Stimulated activated CD8-positive, alpha-beta memory T cell treated with anti-CD3 and anti-CD28 coated beads, Interleukin-4, amount 100 ng/mL, for 48 hours (primary cell): Measurements from ENCODE around the gene ACSS2.

Experiments
- DNase-seq: peaks from one replicate; pipeline ENCODE4 v3.0.0-alpha.2; 2020

The ACSS2 gene

GRCh38 chr20:34951252-34951651 is 74.8 kb downstream of the ACSS2 start:
- no peak for DNase-seq

GRCh38 chr20:34951652-34952051 is 75.2 kb downstream of the ACSS2 start:
- DNase-seq: no peak

DNA sequence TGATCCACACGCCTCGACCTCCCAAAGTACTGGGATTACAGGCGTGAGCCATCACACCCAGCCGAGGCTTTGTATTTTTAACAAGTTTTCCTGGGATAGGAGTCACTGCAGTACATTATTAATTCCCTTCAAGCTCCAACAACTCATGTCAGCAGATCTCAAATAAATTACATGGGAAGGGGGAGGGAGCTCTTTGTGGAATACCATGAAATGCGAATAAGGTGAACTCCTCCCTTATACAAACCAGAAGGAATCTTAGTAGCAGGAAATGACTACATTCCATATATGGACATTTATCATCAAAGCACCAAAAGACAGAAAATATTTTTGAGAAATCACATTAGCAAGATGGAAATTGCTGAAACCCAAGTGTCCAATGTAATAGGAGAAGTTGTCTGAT is 76.3 kb downstream of the ACSS2 start:
- DNase-seq: no peak

GRCh38 chr20:34953960-34954359 is 77.5 kb downstream of the ACSS2 start:
- no peak for DNase-seq

- DNase-seq: peak; percentile 32
These were observed 78.5 kb downstream of the ACSS2 start for GRCh38 chr20:34954904-34955230.

- peak; percentile 100 for DNase-seq
These were observed 79.0 kb downstream of the ACSS2 start, which contains the start of the genes GSS and MYH7B for GRCh38 chr20:34955231-34956040. TSS of gene GSS (minus strand) at chr20:34955806. CDS start at chr20:34951852, 3,954 bp downstream. TSS of gene MYH7B (plus strand) at chr20:34955868. CDS start at chr20:34978006, 22,138 bp downstream.

DNA sequence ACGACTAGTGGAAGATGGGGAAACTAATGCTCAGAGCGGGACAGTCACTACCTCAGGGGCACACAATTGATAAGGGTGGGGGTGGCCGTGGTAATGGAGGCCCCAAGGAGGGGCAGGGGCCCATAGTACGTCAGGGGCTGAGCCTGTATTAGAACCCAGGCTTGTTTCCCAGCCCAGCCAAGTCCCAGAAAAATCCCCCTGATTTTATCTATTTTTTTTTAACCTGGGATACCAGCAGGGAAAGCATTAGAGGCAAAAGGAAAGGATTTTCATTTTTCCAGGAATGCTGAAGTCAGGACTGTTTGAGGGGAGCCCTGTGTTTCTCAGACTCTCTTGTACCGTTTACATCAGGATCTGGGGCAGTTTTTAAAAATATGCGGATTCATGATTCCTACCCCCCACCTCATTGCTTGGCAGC is 79.6 kb downstream of the ACSS2 start:
- no peak for DNase-seq

DNA sequence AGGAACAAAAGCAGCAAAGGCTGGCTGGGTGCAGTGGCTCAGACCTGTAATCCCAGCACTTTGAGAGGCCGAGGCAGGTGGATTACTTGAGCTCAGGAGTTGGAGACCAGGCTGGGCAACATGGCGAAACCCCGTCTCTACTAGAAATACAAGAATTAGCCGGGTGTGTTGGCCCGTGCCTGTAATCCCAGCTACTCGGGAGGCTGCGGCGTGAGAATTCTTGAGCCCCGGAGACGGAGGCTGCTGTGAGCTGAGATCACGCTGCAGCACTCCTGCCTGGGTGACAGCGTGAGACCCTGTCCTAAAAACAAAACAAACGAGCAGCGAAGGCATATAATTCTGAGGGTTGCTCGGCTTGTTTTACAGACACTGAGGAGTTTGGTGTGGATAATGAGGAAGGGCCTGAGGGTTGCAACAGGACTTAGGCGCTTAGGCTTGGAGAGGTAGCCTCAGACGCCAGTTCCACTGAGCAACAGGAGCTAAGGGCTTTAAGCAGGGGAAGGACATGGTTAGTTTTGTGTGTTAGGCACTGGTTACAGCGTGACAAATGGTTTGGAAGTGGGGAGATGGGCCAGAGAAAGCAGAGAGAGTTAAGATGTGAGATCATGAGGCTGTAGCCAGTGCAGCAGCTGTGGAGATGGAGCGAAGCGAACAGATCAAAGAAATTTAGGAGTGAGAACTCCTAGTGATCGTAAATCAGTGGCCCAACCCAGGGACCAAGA is 80.5 kb downstream of the ACSS2 start:
- no peak for DNase-seq

DNA sequence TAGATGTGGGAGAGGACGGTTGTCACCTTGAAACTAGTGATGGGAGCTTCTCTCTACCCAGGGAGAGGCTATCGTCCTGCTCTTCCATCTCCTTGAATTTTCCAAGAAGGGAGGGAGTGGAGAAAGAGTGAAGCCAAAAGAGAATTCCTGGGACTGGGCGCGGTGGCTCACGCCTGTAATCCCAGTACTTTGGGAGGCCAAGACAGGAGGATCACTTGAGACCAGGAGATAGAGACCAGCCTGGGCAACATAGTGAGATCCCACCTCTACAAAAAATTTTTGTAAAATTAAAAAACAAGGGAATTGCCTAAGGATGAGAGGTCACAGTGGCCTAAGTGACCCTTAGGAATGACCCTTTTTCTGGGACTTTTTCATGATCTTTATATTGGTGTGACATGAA is 88.1 kb downstream of the ACSS2 start:
- no peak for DNase-seq

- DNase-seq: no peak
These were observed 88.6 kb downstream of the ACSS2 start for GRCh38 chr20:34965051-34965450.

DNA sequence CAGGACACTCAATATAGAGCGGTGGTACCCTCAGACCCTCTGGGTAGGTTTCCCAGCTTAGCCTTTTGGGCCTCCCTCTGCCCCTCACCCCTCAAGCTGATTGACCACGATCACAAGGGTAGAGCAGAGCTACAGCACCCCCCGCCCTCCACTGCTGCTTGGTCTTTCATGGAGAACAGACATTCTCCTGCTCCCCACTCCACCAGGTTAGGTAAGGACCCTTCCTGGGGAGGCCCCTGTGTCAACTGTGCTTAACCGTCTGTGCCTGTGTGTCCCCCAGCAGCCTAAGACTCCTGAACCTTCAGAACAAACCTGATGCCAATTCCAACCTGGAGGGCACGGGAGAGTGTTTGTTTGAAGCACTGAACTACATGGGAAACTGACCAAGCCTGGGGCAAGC is 91.0 kb downstream of the ACSS2 start:
- no peak for DNase-seq

- DNase-seq: no peak
These were observed 91.8 kb downstream of the ACSS2 start for GRCh38 chr20:34968042-34968775.

GRCh38 chr20:34970193-34970840 is 93.9 kb downstream of the ACSS2 start:
- DNase-seq: no peak

- DNase-seq: no peak
These were observed 94.6 kb downstream of the ACSS2 start for GRCh38 chr20:34970846-34971560.

- no peak for DNase-seq
These were observed 95.3 kb downstream of the ACSS2 start for GRCh38 chr20:34971561-34972235.

GRCh38 chr20:34974246-34974645 is 97.8 kb downstream of the ACSS2 start:
- no peak for DNase-seq

DNA sequence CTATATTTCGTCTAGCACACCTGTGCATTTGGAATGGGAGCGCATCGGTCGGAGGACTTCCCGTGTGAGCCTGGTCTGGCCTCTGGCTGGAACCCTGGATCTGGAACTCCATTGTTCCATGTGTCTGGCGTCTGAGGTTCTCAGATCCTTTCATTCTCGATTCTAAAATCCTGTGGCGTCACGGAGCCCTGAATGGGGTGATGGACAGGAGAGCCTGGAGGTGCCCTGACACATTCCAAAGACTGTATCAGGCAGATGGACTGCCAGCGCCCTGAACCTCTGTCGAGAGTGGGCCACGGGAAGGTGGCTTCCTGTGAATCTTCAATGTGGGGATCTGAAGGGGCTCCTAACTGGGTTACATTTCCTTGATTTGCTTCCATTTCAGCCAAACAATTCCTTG is 99.9 kb downstream of the ACSS2 start:
- no peak for DNase-seq
